ENCODE results near the gene MBTD1. TPM values are rescaled to one million over a fixed set of nuclear protein-coding genes. Genes with fewer than 3 reads are reported as not detected.
A peak's percentile ranks its signal among the peaks of the same experiment; 100 is the strongest.

The MBTD1 gene
- polyA plus RNA-seq, 2 of the 4 experiments (the other 2 are of a cell fraction), result 8.1 to 13.4 TPM

DNA sequence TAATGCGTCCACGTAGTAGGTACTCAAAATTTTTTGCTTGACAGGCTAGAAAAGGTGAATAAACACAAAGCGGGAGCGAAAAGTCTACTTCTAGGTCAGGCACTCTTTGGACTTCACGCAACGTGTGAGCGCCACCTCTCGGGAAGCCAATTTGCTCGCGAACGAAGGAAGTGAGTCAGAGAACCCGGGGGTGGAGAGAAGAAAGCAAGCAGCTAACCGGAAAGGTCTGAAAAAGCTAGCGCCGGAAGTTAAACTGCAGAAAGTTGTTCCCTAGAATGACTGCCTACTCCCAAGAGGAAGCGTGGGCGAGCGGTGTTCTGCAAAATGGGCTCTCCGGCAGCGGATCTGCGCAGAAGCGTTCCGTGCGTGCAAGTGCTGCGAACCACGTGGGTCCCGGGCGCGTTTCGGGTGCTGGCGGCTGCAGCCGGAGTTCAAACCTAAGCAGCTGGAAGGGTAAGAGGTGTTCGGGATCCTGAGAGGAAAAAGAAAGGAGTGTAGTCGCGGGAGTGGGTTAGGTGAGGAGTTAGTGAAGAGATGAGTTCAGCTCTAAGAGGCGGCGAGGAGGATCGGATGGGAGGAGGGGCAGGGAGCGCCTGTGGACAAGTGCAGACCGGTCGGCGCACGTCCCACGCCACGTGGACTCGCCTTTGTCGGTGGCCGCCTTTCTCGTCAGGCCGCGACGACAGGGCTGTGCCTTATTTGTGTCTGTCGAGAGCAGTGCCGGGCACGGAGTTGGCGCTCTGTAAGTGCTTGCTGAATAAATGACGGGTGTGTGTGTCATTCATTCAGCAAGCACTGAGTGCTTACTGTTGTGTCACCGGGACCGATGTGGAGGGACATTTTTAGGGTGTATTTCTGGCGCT, 106.4 kb downstream of the MBTD1 start, which contains the start of gene NME1 (continued):
- TF ChIP-seq USF2 (IDR thresholded peaks at IDR 0.05) (peak; percentile 91), ZSCAN20 (CRISPR knock-in tag; IDR thresholded peaks at IDR 0.05) (no peak), FOSB (CRISPR knock-in tag; IDR thresholded peaks at IDR 0.05) (no peak), HOXB13 (CRISPR knock-in tag; IDR thresholded peaks at IDR 0.05; ENCODE audit: low read depth) (no peak), ELK1 (IDR thresholded peaks at IDR 0.05; ENCODE audit: low read depth, low read length) (no peak), TFCP2L1 (CRISPR knock-in tag; IDR thresholded peaks at IDR 0.05) (no peak), RCOR1 (IDR thresholded peaks at IDR 0.05; ENCODE audit: low read depth, low read length) (peak; percentile 64; the same call in 1 of the 2 replicates), SREBF2 (IDR thresholded peaks at IDR 0.05) (no peak), EP300 (IDR thresholded peaks at IDR 0.05) (no peak), HDAC2 (IDR thresholded peaks at IDR 0.05) (peak; percentile 57; the same call in 1 of the 2 replicates), NFE2L2 (conservative IDR thresholded peaks at IDR 0.05; ENCODE audit: low read length) (no peak), ATOH8 (CRISPR knock-in tag; IDR thresholded peaks at IDR 0.05; ENCODE audit: low read depth) (no peak), JUN (IDR thresholded peaks at IDR 0.05) (peak; percentile 94 to 99), NPAS2 (CRISPR knock-in tag; IDR thresholded peaks at IDR 0.05; ENCODE audit: borderline replicate concordance) (no peak), HEYL (CRISPR knock-in tag; IDR thresholded peaks at IDR 0.05) (no peak), RARB (CRISPR knock-in tag; IDR thresholded peaks at IDR 0.05) (no peak), CTCF (IDR thresholded peaks at IDR 0.05) (peak; percentile 98), MAFK (IDR thresholded peaks at IDR 0.05; ENCODE audit: partially characterized antibody) (peak; percentile 41), GATA3 (IDR thresholded peaks at IDR 0.05; ENCODE audit: borderline replicate concordance) (peak; percentile 67; the same call in 1 of the 2 replicates), SMC3 (IDR thresholded peaks at IDR 0.05) (peak; percentile 99), JUNB (IDR thresholded peaks at IDR 0.05) (peak; percentile 48), HOXB5 (CRISPR knock-in tag; IDR thresholded peaks at IDR 0.05) (no peak), ZC3H11A (IDR thresholded peaks at IDR 0.05) (peak; percentile 44; the same call in 1 of the 2 replicates), RFX5 (IDR thresholded peaks at IDR 0.05) (no peak; the same call in 1 of the 2 replicates), KDM1A (IDR thresholded peaks at IDR 0.05; ENCODE audit: low read depth) (no peak), EHMT2 (IDR thresholded peaks at IDR 0.05; ENCODE audit: low read depth) (no peak)
- TF ChIP-seq, protein P1, sequence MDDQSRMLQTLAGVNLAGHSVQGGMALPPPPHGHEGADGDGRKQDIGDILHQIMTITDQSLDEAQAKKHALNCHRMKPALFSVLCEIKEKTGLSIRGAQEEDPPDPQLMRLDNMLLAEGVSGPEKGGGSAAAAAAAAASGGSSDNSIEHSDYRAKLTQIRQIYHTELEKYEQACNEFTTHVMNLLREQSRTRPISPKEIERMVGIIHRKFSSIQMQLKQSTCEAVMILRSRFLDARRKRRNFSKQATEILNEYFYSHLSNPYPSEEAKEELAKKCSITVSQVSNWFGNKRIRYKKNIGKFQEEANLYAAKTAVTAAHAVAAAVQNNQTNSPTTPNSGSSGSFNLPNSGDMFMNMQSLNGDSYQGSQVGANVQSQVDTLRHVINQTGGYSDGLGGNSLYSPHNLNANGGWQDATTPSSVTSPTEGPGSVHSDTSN (IDR thresholded peaks at IDR 0.05), result peak; percentile 79; the same call in 1 of the 2 replicates
